ENCODE measurements around the gene DACT2.

Gene DACT2

GRCh38 chr6:168302534-168302933, 17.0 kb downstream of the DACT2 start:
- H3K4me3 ChIP-seq (ENCODE audit: low read depth, low read length): no peak overlapping the region
- no peak for TF ChIP-seq MAX (IDR thresholded peaks at IDR 0.05; ENCODE audit: low read depth, low read length)
- TF ChIP-seq POLR2A (IDR thresholded peaks at IDR 0.05; ENCODE audit: extremely low read depth, insufficient read length): no peak
- no peak for TF ChIP-seq MYC (IDR thresholded peaks at IDR 0.05; ENCODE audit: low read depth, low read length)
- no peak for TF ChIP-seq CTCF (IDR thresholded peaks at IDR 0.05; ENCODE audit: low read depth, low read length)
- DNase-seq (ENCODE audit: low read depth): no peak

GRCh38 chr6:168301648-168302398, 17.8 kb downstream of the DACT2 start:
- H3K4me3 ChIP-seq (ENCODE audit: low read depth, low read length): no peak overlapping the region
- TF ChIP-seq POLR2A (IDR thresholded peaks at IDR 0.05; ENCODE audit: extremely low read depth, insufficient read length) (no peak), MAX (IDR thresholded peaks at IDR 0.05; ENCODE audit: low read depth, low read length) (no peak), MYC (IDR thresholded peaks at IDR 0.05; ENCODE audit: low read depth, low read length) (no peak), CTCF (IDR thresholded peaks at IDR 0.05; ENCODE audit: low read depth, low read length) (no peak)
- DNase-seq (ENCODE audit: low read depth): no peak

GRCh38 chr6:168300975-168301647, 18.5 kb downstream of the DACT2 start:
- no peak for DNase-seq (ENCODE audit: low read depth)
- TF ChIP-seq CTCF (IDR thresholded peaks at IDR 0.05; ENCODE audit: low read depth, low read length) (no peak), MAX (IDR thresholded peaks at IDR 0.05; ENCODE audit: low read depth, low read length) (no peak), POLR2A (IDR thresholded peaks at IDR 0.05; ENCODE audit: extremely low read depth, insufficient read length) (no peak), MYC (IDR thresholded peaks at IDR 0.05; ENCODE audit: low read depth, low read length) (no peak)
- H3K4me3 ChIP-seq (ENCODE audit: low read depth, low read length): no peak overlapping the region

- TF ChIP-seq MAX (IDR thresholded peaks at IDR 0.05; ENCODE audit: low read depth, low read length) (no peak), MYC (IDR thresholded peaks at IDR 0.05; ENCODE audit: low read depth, low read length) (no peak), CTCF (IDR thresholded peaks at IDR 0.05; ENCODE audit: low read depth, low read length) (no peak), POLR2A (IDR thresholded peaks at IDR 0.05; ENCODE audit: extremely low read depth, insufficient read length) (no peak)
- H3K4me3 ChIP-seq (ENCODE audit: low read depth, low read length): no peak overlapping the region
- DNase-seq (ENCODE audit: low read depth): no peak
Measured at GRCh38 chr6:168299541-168300511, 19.8 kb downstream of the DACT2 start.

GRCh38 chr6:168297643-168298042, 21.9 kb downstream of the DACT2 start:
- H3K4me3 ChIP-seq (ENCODE audit: low read depth, low read length): no peak overlapping the region
- DNase-seq (ENCODE audit: low read depth): no peak

More at GRCh38 chr6:168297643-168298042, 21.9 kb downstream of the DACT2 start:
- no peak for TF ChIP-seq POLR2A (IDR thresholded peaks at IDR 0.05; ENCODE audit: extremely low read depth, insufficient read length)
- TF ChIP-seq MAX (IDR thresholded peaks at IDR 0.05; ENCODE audit: low read depth, low read length): no peak
- TF ChIP-seq CTCF (IDR thresholded peaks at IDR 0.05; ENCODE audit: low read depth, low read length): no peak
- no peak for TF ChIP-seq MYC (IDR thresholded peaks at IDR 0.05; ENCODE audit: low read depth, low read length)
